Fibroblast of skin of abdomen (primary cell): ENCODE results near the gene RNASEH2B.
A peak's percentile ranks its signal among the peaks of the same experiment; 100 is the strongest.

Source experiments
- DNase-seq: peaks from one replicate; pipeline ENCODE4 v3.0.0-alpha.2; 2013

Gene RNASEH2B

GRCh38 chr13:50998326-50998725 lies 88.7 kb downstream of the RNASEH2B start:
- no peak for DNase-seq

- no peak for DNase-seq
Measured at GRCh38 chr13:50999641-51000040, 90.0 kb downstream of the RNASEH2B start.

GRCh38 chr13:51000061-51000460 lies 90.5 kb downstream of the RNASEH2B start:
- DNase-seq, result no peak

- DNase-seq, result peak; percentile 69
Measured at GRCh38 chr13:51000571-51001260, 91.1 kb downstream of the RNASEH2B start.

- DNase-seq, result no peak
Measured at GRCh38 chr13:51001335-51001734, 91.7 kb downstream of the RNASEH2B start.

GRCh38 chr13:51002736-51003135 lies 93.1 kb downstream of the RNASEH2B start:
- DNase-seq, result no peak

GRCh38 chr13:51003642-51004041 lies 94.1 kb downstream of the RNASEH2B start:
- no peak for DNase-seq

GRCh38 chr13:51004111-51004865 lies 94.7 kb downstream of the RNASEH2B start:
- DNase-seq, result no peak

- DNase-seq, result no peak
Measured at GRCh38 chr13:51004918-51005460, 95.4 kb downstream of the RNASEH2B start.

- no peak for DNase-seq
Measured at GRCh38 chr13:51005566-51005965, 96.0 kb downstream of the RNASEH2B start.
